Measurements from ENCODE around the gene ELAVL3. TPM values are rescaled to one million over a fixed set of nuclear protein-coding genes. Genes with fewer than 3 reads are reported as not detected.

Gene ELAVL3
- total RNA-seq, 1 experiment from 2014 or later: not detected

- Mint-ChIP-seq H3K27ac (ENCODE audit: low read depth, unreplicated experiment) (peak overlapping the region; percentile 85), H3K4me3 (ENCODE audit: unreplicated experiment) (peak overlapping the region; percentile 81), H3K36me3 (ENCODE audit: insufficient read depth, unreplicated experiment) (peaks cover 12% of the 10 kb centered on the region), H3K9me3 (ENCODE audit: unreplicated experiment) (no peaks in the 10 kb centered on the region), H3K27me3 (ENCODE audit: insufficient read depth, unreplicated experiment) (no peaks in the 10 kb centered on the region), H3K4me1 (ENCODE audit: insufficient read depth, unreplicated experiment) (peaks cover 20% of the 10 kb centered on the region)
- TF ChIP-seq CTCF (IDR thresholded peaks at IDR 0.05; ENCODE audit: unreplicated experiment): no peak
- CTCF ChIA-PET: no interaction called here
- POLR2A ChIA-PET: interaction anchor here (1.0 to 1.4 kb wide), 2 partner anchors 14 to 24 kb away, joined by 3 read pairs; partner anchors contain the start of gene ECSIT
- intact Hi-C loops (cut with micrococcal nuclease): loop anchor here (1.0 kb wide), 1 partner anchor 25 kb away; the partner anchor contains the start of gene ECSIT
- no peak for DNase-seq (ENCODE audit: unreplicated experiment)
- TSS peak; percentile 33 for BruUV-seq (replicated peaks)
Observed at GRCh38 chr19:11504502-11505031, 23.7 kb upstream of the ELAVL3 start.

DNA sequence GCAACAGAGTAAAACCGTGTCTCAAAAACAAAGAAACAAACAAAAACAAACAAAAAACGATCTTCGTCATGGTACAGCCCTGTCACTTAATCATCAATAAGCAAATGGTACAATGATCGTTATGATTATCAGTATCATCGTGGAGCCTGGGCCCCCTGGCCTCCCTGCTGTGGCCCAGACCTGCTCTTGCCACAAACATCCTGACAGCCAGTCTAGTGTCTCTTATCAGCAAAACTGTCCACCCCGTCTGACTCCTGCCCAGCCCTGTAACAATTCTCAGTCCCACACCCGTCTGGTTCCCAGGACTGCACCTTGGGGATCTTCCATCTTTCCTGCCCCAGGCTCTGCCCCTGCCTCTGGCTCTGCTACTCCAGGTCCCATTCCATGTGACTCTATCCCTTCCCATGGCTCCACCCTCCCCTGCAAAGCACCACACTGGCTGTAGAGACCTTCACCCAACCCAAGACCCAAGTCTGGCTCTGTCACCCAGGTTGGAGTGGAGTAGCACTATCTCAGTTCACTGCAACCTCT is 19.1 kb upstream of the ELAVL3 start:
- peaks cover 8% of the 10 kb centered on the region for H3K36me3 Mint-ChIP-seq (ENCODE audit: insufficient read depth, unreplicated experiment)
- DNase-seq (ENCODE audit: unreplicated experiment): no peak
- H3K9me3 Mint-ChIP-seq (ENCODE audit: unreplicated experiment): no peaks in the 10 kb centered on the region
- H3K27me3 Mint-ChIP-seq (ENCODE audit: insufficient read depth, unreplicated experiment): no peaks in the 10 kb centered on the region
- peaks cover 9% of the 10 kb centered on the region for H3K4me1 Mint-ChIP-seq (ENCODE audit: insufficient read depth, unreplicated experiment)
- no peak overlapping the region for H3K27ac Mint-ChIP-seq (ENCODE audit: low read depth, unreplicated experiment)
- CTCF ChIA-PET: no interaction called here
- H3K4me3 Mint-ChIP-seq (ENCODE audit: unreplicated experiment): no peak overlapping the region
- POLR2A ChIA-PET: no interaction called here
- no TSS peak for BruUV-seq (replicated peaks)
- TF ChIP-seq CTCF (IDR thresholded peaks at IDR 0.05; ENCODE audit: unreplicated experiment): no peak
- intact Hi-C loops (cut with micrococcal nuclease): loop anchor here (5.0 kb wide), 1 partner anchor 642 kb away; the partner anchor contains the start of gene ZNF20

GRCh38 chr19:11499220-11499726 is 18.4 kb upstream of the ELAVL3 start:
- Mint-ChIP-seq H3K9me3 (ENCODE audit: unreplicated experiment) (no peaks in the 10 kb centered on the region), H3K36me3 (ENCODE audit: insufficient read depth, unreplicated experiment) (peaks cover 8% of the 10 kb centered on the region), H3K27me3 (ENCODE audit: insufficient read depth, unreplicated experiment) (no peaks in the 10 kb centered on the region), H3K4me1 (ENCODE audit: insufficient read depth, unreplicated experiment) (peaks cover 9% of the 10 kb centered on the region), H3K4me3 (ENCODE audit: unreplicated experiment) (no peak overlapping the region), H3K27ac (ENCODE audit: low read depth, unreplicated experiment) (no peak overlapping the region)
- no TSS peak for BruUV-seq (replicated peaks)
- no peak for TF ChIP-seq CTCF (IDR thresholded peaks at IDR 0.05; ENCODE audit: unreplicated experiment)
- ChIA-PET CTCF (no interaction called here), POLR2A (no interaction called here)
- intact Hi-C loops (cut with micrococcal nuclease): loop anchor here (5.0 kb wide), 1 partner anchor 643 kb away; the partner anchor contains the start of gene ZNF20
- DNase-seq (ENCODE audit: unreplicated experiment): no peak

GRCh38 chr19:11496391-11497163 is 15.7 kb upstream of the ELAVL3 start:
- BruUV-seq (replicated peaks): no TSS peak
- Mint-ChIP-seq H3K27ac (ENCODE audit: low read depth, unreplicated experiment) (peak overlapping the region; percentile 40), H3K4me3 (ENCODE audit: unreplicated experiment) (no peak overlapping the region), H3K4me1 (ENCODE audit: insufficient read depth, unreplicated experiment) (peaks cover 5% of the 10 kb centered on the region), H3K9me3 (ENCODE audit: unreplicated experiment) (no peaks in the 10 kb centered on the region), H3K36me3 (ENCODE audit: insufficient read depth, unreplicated experiment) (peaks cover 14% of the 10 kb centered on the region), H3K27me3 (ENCODE audit: insufficient read depth, unreplicated experiment) (no peaks in the 10 kb centered on the region)
- POLR2A ChIA-PET: no interaction called here
- CTCF ChIA-PET: interaction anchor here (1.2 kb wide), 1 partner anchor 11 kb away, joined by 4 read pairs; no protein-coding TSS in a partner anchor
- DNase-seq (ENCODE audit: unreplicated experiment): peak; percentile 93
- intact Hi-C loops (cut with micrococcal nuclease): loop anchor here (1.0 to 5.0 kb wide), 2 partner anchors 91 to 646 kb away; partner anchors contain the start of gene ZNF20
- TF ChIP-seq CTCF (IDR thresholded peaks at IDR 0.05; ENCODE audit: unreplicated experiment): peak; percentile 73

Data from MCF 10A (cell line).